Neuronal stem cell (in vitro differentiated cells): ENCODE data around the gene DUOX1.
A peak's percentile ranks its signal among the peaks of the same experiment; 100 is the strongest.

ENCODE experiments used
- DNase-seq: peaks from one replicate; pipeline ENCODE4 v3.0.0-alpha.2; 2013; ENCODE audit warnings: low spot score
- H2AFZ ChIP-seq: one replicate; pipeline ENCODE4 v1.6.1; 2013; ENCODE audit warnings: mild to moderate bottlenecking, low read length, inconsistent platforms
- H2AK5ac ChIP-seq: 2 replicates; pipeline ENCODE4 v1.6.1; 2013; ENCODE audit warnings: low read depth, mild to moderate bottlenecking, inconsistent platforms, low read length, moderate library complexity, mixed read lengths
- H2BK120ac ChIP-seq: 2 replicates; pipeline ENCODE4 v1.6.1; 2013; ENCODE audit warnings: low read depth, mild to moderate bottlenecking, inconsistent platforms, low read length, moderate library complexity, mixed read lengths
- H2BK12ac ChIP-seq: one replicate; pipeline ENCODE4 v1.6.1; 2013; ENCODE audit warnings: low read length, inconsistent platforms
- H2BK15ac ChIP-seq: 2 replicates; pipeline ENCODE4 v1.6.1; 2013; ENCODE audit warnings: mild to moderate bottlenecking, low read length, inconsistent platforms, mixed read lengths
- H2BK5ac ChIP-seq: one replicate; pipeline ENCODE4 v1.6.1; 2013; ENCODE audit warnings: inconsistent platforms, mild to moderate bottlenecking, low read length, moderate library complexity
- H3K14ac ChIP-seq: one replicate; pipeline ENCODE4 v1.6.1; 2013; ENCODE audit warnings: low read length, inconsistent platforms
- H3K18ac ChIP-seq: 2 replicates; pipeline ENCODE4 v1.6.1; 2013; ENCODE audit warnings: low read length, inconsistent platforms
- H3K23ac ChIP-seq: 2 replicates; pipeline ENCODE4 v1.6.1; 2013; ENCODE audit warnings: low read depth, mild to moderate bottlenecking, mixed read lengths, low read length, inconsistent platforms; ENCODE audit not compliant: poor library complexity
- H3K27ac ChIP-seq: replicated peaks from 3 replicates; pipeline ENCODE4 v1.5.1; 2013; ENCODE audit warnings: low read length, inconsistent platforms
- H3K27me3 ChIP-seq, 3 experiments: 2 replicates each; pipeline ENCODE4 v1.6.1; 2013; ENCODE audit warnings: low read length in 3 of 3, mild to moderate bottlenecking in 2 of 3, inconsistent platforms in 1 of 3, low read depth in 1 of 3, mixed read lengths in 1 of 3, moderate library complexity in 1 of 3; ENCODE audit not compliant: control insufficient read depth in 3 of 3, insufficient read depth in 3 of 3
- H3K36me3 ChIP-seq, 2 donors: replicated peaks in 1 of 2; 2 replicates each; pipeline ENCODE4 v1.6.1; 2013; ENCODE audit warnings: low read length in 2 of 2; ENCODE audit not compliant: control insufficient read depth in 2 of 2, insufficient read depth in 2 of 2
- H3K4ac ChIP-seq: 2 replicates; pipeline ENCODE4 v1.6.1; 2013; ENCODE audit warnings: inconsistent platforms, mild to moderate bottlenecking, low read length, moderate library complexity
- H3K4me1 ChIP-seq, 2 donors: 1 replicate in 1 of 2; 2 replicates in 1 of 2; pipeline ENCODE4 v1.6.1; 2013; ENCODE audit warnings: low read length in 2 of 2, low read depth in 1 of 2; ENCODE audit not compliant: control insufficient read depth in 2 of 2, insufficient read depth in 1 of 2
- H3K4me2 ChIP-seq: one replicate; pipeline ENCODE4 v1.6.1; 2013; ENCODE audit warnings: mild to moderate bottlenecking, low read length, inconsistent platforms; ENCODE audit not compliant: insufficient read depth, poor library complexity, severe bottlenecking
- H3K4me3 ChIP-seq, 2 donors: 2 replicates each; pipeline ENCODE4 v1.5.1; 2013; ENCODE audit warnings: low read length in 2 of 2, mild to moderate bottlenecking in 2 of 2, inconsistent platforms in 1 of 2, moderate library complexity in 1 of 2
- H3K79me1 ChIP-seq: one replicate; pipeline ENCODE4 v1.6.1; 2013; ENCODE audit warnings: low read depth, mild to moderate bottlenecking, inconsistent platforms, low read length, moderate library complexity
- H3K9ac ChIP-seq: one replicate; pipeline ENCODE4 v1.6.1; 2013; ENCODE audit warnings: mild to moderate bottlenecking, low read depth, low read length, inconsistent platforms; ENCODE audit not compliant: poor library complexity
- H3K9me3 ChIP-seq, 2 donors: replicated peaks in 1 of 2; 2 replicates each; pipeline versions ENCODE3 to v1.6.1; 2013; ENCODE audit warnings: low read length in 2 of 2, mild to moderate bottlenecking in 2 of 2, inconsistent platforms in 1 of 2, low read depth in 1 of 2, mixed read lengths in 1 of 2, moderate library complexity in 1 of 2; ENCODE audit not compliant: control insufficient read depth in 2 of 2, insufficient read depth in 1 of 2
- H4K8ac ChIP-seq: one replicate; pipeline ENCODE4 v1.6.1; 2013; ENCODE audit warnings: low read depth, mild to moderate bottlenecking, inconsistent platforms, low read length, moderate library complexity
- H4K91ac ChIP-seq: one replicate; pipeline ENCODE4 v1.6.1; 2013; ENCODE audit warnings: low read length, low read depth, mild to moderate bottlenecking, inconsistent platforms; ENCODE audit not compliant: poor library complexity
- WGBS, 2 donors: extraction: QIAGEN DNeasy Blood & Tissue Kit; methylation state at CpG; one replicate each; pipeline ENCODE4 v1.1.7; 2013; ENCODE audit warnings: missing lambda C conversion rate in 2 of 2, mixed read lengths in 1 of 2; ENCODE audit not compliant: insufficient read length in 2 of 2, insufficient replicate concordance in 1 of 2; ENCODE audit errors: extremely low coverage in 2 of 2; 5-methylcytosine and 5-hydroxymethylcytosine counted together

The DUOX1 gene

GRCh38 chr15:45186771-45187577, 57.2 kb downstream of the DUOX1 start:
- WGBS, 2 donors, result no CpG with 5 or more reads among the region's 42 CpGs
- Histone ChIP-seq H3K79me1 (peaks cover 14% of the 10 kb centered on the region), H3K4ac (no peak overlapping the region), H2BK15ac (no peak overlapping the region), H3K9me3 (peaks cover 0 to 3% of the 10 kb centered on the region in 2 donors), H2BK5ac (peak overlapping the region; percentile 90), H2BK12ac (no peak overlapping the region), H3K4me3 (peak overlapping the region; percentile 81 to 88), H2AK5ac (peak overlapping the region; percentile 5), H3K23ac (no peak overlapping the region), H3K18ac (peak overlapping the region; percentile 91), H3K14ac (no peak overlapping the region), H3K4me2 (peak overlapping the region; percentile 49), H3K27ac (peak overlapping the region; percentile 2), H4K8ac (no peak overlapping the region), H3K9ac (peak overlapping the region; percentile 83), H2BK120ac (no peak overlapping the region), H3K36me3 (peaks cover 2 to 28% of the 10 kb centered on the region in 2 donors), H3K4me1 (peaks cover 11 to 37% of the 10 kb centered on the region in 2 donors), H3K27me3 (peaks cover 0 to 7% (median 0%) of the 10 kb centered on the region in 3 experiments), H4K91ac (no peak overlapping the region), H2AFZ (peak overlapping the region; percentile 84)
- DNase-seq, result no peak

- no peak overlapping the region for H2BK12ac ChIP-seq
- peaks cover 0 to 3% of the 10 kb centered on the region in 2 donors for H3K9me3 ChIP-seq
- H3K4me3 ChIP-seq, result peak overlapping the region; percentile 81 to 88
- H2BK120ac ChIP-seq, result no peak overlapping the region
- H2BK5ac ChIP-seq, result peak overlapping the region; percentile 90
- H3K4ac ChIP-seq, result no peak overlapping the region
- peak overlapping the region; percentile 91 for H3K18ac ChIP-seq
- DNase-seq, result no peak
- peaks cover 2 to 23% of the 10 kb centered on the region in 2 donors for H3K36me3 ChIP-seq
- no CpG with 5 or more reads among the region's 43 CpGs for WGBS, 2 donors
- H2BK15ac ChIP-seq, result no peak overlapping the region
- no peak overlapping the region for H4K8ac ChIP-seq
- peak overlapping the region; percentile 84 for H2AFZ ChIP-seq
- H3K79me1 ChIP-seq, result peaks cover 13% of the 10 kb centered on the region
- no peak overlapping the region for H4K91ac ChIP-seq
- H3K4me1 ChIP-seq, result peaks cover 11 to 37% of the 10 kb centered on the region in 2 donors
- no peak overlapping the region for H3K27ac ChIP-seq
- peak overlapping the region; percentile 49 for H3K4me2 ChIP-seq
- no peak overlapping the region for H3K14ac ChIP-seq
- H3K27me3 ChIP-seq, result peaks cover 0 to 7% (median 0%) of the 10 kb centered on the region in 3 experiments
- H3K9ac ChIP-seq, result peak overlapping the region; percentile 83
- H3K23ac ChIP-seq, result no peak overlapping the region
- peak overlapping the region; percentile 5 for H2AK5ac ChIP-seq
Measured at GRCh38 chr15:45187578-45187893, 57.7 kb downstream of the DUOX1 start.

GRCh38 chr15:45187894-45188830, 58.4 kb downstream of the DUOX1 start, which contains the start of gene SHF:
Gene SHF, minus strand, starts transcription at chr15:45187966. Its CDS starts 15 bp downstream, at chr15:45187951.
- peaks cover 13% of the 10 kb centered on the region for H3K79me1 ChIP-seq
- H2AK5ac ChIP-seq, result peak within 1 kb of the TSS; percentile 5

More at GRCh38 chr15:45187894-45188830, 58.4 kb downstream of the DUOX1 start, which contains the start of gene SHF:
- Histone ChIP-seq H3K27me3 (peaks cover 0 to 7% (median 0%) of the 10 kb centered on the region in 3 experiments), H3K4me3 (peak within 1 kb of the TSS; percentile 81 to 88), H3K36me3 (peaks cover 2 to 17% of the 10 kb centered on the region in 2 donors), H3K4me2 (peak within 1 kb of the TSS; percentile 89), H2BK15ac (no peak within 1 kb of the TSS), H3K4ac (no peak within 1 kb of the TSS), H4K91ac (no peak within 1 kb of the TSS), H2BK5ac (peak within 1 kb of the TSS; percentile 90), H3K14ac (no peak within 1 kb of the TSS), H2BK12ac (no peak within 1 kb of the TSS), H3K18ac (peak within 1 kb of the TSS; percentile 91), H3K27ac (peak within 1 kb of the TSS; percentile 2), H2BK120ac (no peak within 1 kb of the TSS), H2AFZ (peak within 1 kb of the TSS; percentile 98), H4K8ac (no peak within 1 kb of the TSS), H3K23ac (peak within 1 kb of the TSS; percentile 59), H3K4me1 (peaks cover 11 to 33% of the 10 kb centered on the region in 2 donors), H3K9me3 (peaks cover 0 to 3% of the 10 kb centered on the region in 2 donors), H3K9ac (peak within 1 kb of the TSS; percentile 89)
- peak; percentile 71 for DNase-seq
- WGBS, 2 donors, result no CpG with 5 or more reads among the region's 57 CpGs
